Esophagus squamous epithelium (tissue), 5 donors: ENCODE measurements around the gene VPS50. TPM values are rescaled to one million over a fixed set of nuclear protein-coding genes. Genes with fewer than 3 reads are reported as not detected.

Experiments used
- DNase-seq: peaks from one replicate; lab custom pipeline; 2025; lab: John Stamatoyannopoulos, UW
- H3K27ac ChIP-seq, 4 donors: fragments of 200-600 bp; sonication (generic); one replicate each; pipeline ENCODE4 v1.5.1; 2016 to 2019; ENCODE audit warnings: mild to moderate bottlenecking in 1 of 4
- H3K27me3 ChIP-seq, 4 donors: fragments of 200-600 bp; sonication (generic); 1 replicate in 3 of 4; 2 replicates in 1 of 4; pipeline versions ENCODE4 v1.5.1 to v1.6.0; 2017 to 2021; ENCODE audit warnings: antibody characterized with exemption in 1 of 4
- H3K36me3 ChIP-seq, 3 donors: fragments of 200-600 bp; sonication (generic); one replicate each; pipeline ENCODE4 v1.5.1; 2016 to 2019
- H3K4me1 ChIP-seq, 3 donors: fragments of 200-600 bp; sonication (generic); one replicate each; pipeline ENCODE4 v1.5.1; 2017 to 2019
- H3K4me3 ChIP-seq, 4 donors: fragments of 200-600 bp; sonication (generic); 1 replicate in 3 of 4; 2 replicates in 1 of 4; pipeline ENCODE4 v1.5.1; 2016 to 2019; ENCODE audit warnings: mild to moderate bottlenecking in 2 of 4, moderate library complexity in 1 of 4
- H3K9me3 ChIP-seq, 3 donors: fragments of 200-600 bp; sonication (generic); one replicate each; pipeline ENCODE4 v1.5.1; 2016 to 2019
- CTCF ChIP-seq, 6 experiments: fragments of 450-650 bp in 4 of 6; fragments of 200-600 bp in 2 of 6; sonication (generic) in 2 of 6; IDR thresholded peaks; one replicate each; pipeline ENCODE4 v1.5.1; 2016 to 2019; ENCODE audit warnings: antibody characterized with exemption in 6 of 6, mild to moderate bottlenecking in 4 of 6, moderate library complexity in 4 of 6
- POLR2A ChIP-seq, 4 donors: fragments of 450-650 bp; IDR thresholded peaks; one replicate each; pipeline ENCODE4 v1.6.1; 2017; ENCODE audit warnings: antibody characterized with exemption in 4 of 4, mild to moderate bottlenecking in 4 of 4, moderate library complexity in 3 of 4
- WGBS, 2 donors: methylation state at CpG; one replicate each; pipeline ENCODE4 v1.1.5; 2018; 5-methylcytosine and 5-hydroxymethylcytosine counted together
- intact Hi-C: fragments of 100-400 bp; cut with DNase I; formaldehyde crosslinking; loops from one replicate; pipeline ENCODE4 v1.15.0; 2022
- total RNA-seq, 4 donors: library from RNA; depleted of rRNA; stranded (reverse); fragments of >200 nt; gene quantifications; one replicate each; pipeline ENCODE4 v1.1.0, GENCODE V29; 2016
- donor health status: DM: yes; HTN: yes; CAD: no.

VPS50 gene
- total RNA-seq, 4 donors from 2014 or later, result 14.1 to 32.5 (median 28.1) TPM

DNA sequence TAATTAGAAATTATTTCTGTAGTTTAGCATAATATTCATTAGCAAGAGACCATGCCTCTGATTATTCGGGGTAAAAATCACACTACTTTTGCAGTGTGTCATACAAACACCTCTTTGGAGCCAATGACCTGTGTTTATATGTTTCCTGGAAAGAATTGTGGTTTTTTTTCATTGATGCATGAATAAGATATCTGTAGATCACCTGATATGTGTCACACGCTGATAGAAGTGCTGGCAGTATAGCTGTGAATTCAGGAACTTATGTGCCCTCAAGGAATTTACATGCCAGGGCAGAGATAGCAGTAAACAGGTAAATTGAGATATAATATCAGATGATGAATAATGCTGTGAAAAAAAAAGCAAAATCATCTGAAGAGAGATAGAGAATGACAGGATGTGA lies 118.2 kb downstream of the VPS50 start:
- TF ChIP-seq CTCF (IDR thresholded peaks at IDR 0.05) (no peak), POLR2A (IDR thresholded peaks at IDR 0.05) (no peak)

DNA sequence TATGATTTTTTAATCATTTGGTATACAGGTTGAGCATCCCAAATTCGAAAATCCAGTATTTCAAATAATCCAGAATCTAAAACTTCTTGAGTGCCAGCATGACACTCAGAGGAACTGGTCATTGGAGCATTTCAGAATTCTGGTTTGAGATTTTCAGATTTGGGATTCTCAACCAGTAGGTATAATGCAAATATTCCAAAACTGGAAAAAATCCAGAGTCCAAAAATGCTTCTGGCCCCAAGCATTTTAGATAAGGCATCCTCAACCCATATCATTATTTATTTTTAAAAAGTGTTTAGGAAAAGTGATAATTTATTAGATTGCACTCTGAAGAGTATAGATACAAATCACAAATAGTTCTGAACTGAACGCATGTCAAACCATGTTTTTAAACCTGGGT lies 120.7 kb downstream of the VPS50 start:
- intact Hi-C loops, result no loop called here
- peaks cover 0 to 55% (median 0%) of the 10 kb centered on the region in 3 donors for H3K36me3 ChIP-seq
- 89 to 90% methylated on average over 2 of the region's 2 CpGs for WGBS, 2 donors

More for the DNA sequence above, 118.2 kb downstream of the VPS50 start:
- peaks cover 0 to 38% (median 0%) of the 10 kb centered on the region in 3 donors for H3K36me3 ChIP-seq
- H3K9me3 ChIP-seq, result no peaks in the 10 kb centered on the region
- DNase-seq, result no peak
- H3K27me3 ChIP-seq, result no peaks in the 10 kb centered on the region
- intact Hi-C loops, result no loop called here
- WGBS, 2 donors, result 65 to 71% methylated on average over 2 of the region's 2 CpGs
- no peak overlapping the region for H3K4me3 ChIP-seq
- no peak overlapping the region for H3K27ac ChIP-seq
- no peaks in the 10 kb centered on the region for H3K4me1 ChIP-seq

DNA sequence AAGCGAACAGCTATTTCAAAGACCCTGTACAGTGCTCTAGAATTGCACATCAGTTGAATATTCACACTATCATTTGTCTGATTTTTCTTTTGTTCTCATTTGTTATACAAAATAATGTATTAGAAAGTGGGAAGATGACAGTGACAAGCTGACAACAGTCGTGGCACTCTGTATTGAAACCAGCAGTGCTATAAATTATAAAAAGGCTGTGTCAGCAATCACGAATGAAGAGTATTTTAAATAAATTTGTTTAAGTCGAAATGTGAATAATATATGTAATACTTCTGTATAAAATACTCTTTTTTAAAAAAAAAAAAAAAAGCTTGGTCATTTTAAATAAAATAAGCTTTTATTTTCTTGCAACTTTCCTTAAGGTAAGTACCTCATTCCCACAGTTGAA lies 122.6 kb downstream of the VPS50 start:
- TF ChIP-seq CTCF (IDR thresholded peaks at IDR 0.05) (no peak), POLR2A (IDR thresholded peaks at IDR 0.05) (no peak)
- DNase-seq, result no peak
- Histone ChIP-seq H3K36me3 (peaks cover 0 to 59% (median 0%) of the 10 kb centered on the region in 3 donors), H3K4me3 (no peak overlapping the region), H3K4me1 (no peaks in the 10 kb centered on the region), H3K27me3 (no peaks in the 10 kb centered on the region), H3K9me3 (no peaks in the 10 kb centered on the region), H3K27ac (no peak overlapping the region)
- WGBS, 2 donors, result 92% methylated on average over 4 of the region's 4 CpGs
- intact Hi-C loops, result no loop called here

More for the DNA sequence above, 120.7 kb downstream of the VPS50 start:
- Histone ChIP-seq H3K9me3 (no peaks in the 10 kb centered on the region), H3K27me3 (no peaks in the 10 kb centered on the region), H3K4me3 (no peak overlapping the region), H3K4me1 (no peaks in the 10 kb centered on the region), H3K27ac (no peak overlapping the region)
- no peak for TF ChIP-seq POLR2A (IDR thresholded peaks at IDR 0.05)
- no peak for TF ChIP-seq CTCF (IDR thresholded peaks at IDR 0.05)
- DNase-seq, result no peak

GRCh38 chr7:93359520-93360198 lies 127.5 kb downstream of the VPS50 start:
- intact Hi-C loops, result no loop called here
- Histone ChIP-seq H3K4me1 (no peaks in the 10 kb centered on the region), H3K9me3 (no peaks in the 10 kb centered on the region), H3K27ac (no peak overlapping the region), H3K4me3 (no peak overlapping the region), H3K36me3 (peaks cover 0 to 33% (median 0%) of the 10 kb centered on the region in 3 donors), H3K27me3 (no peaks in the 10 kb centered on the region)
- no peak for DNase-seq
- WGBS, 2 donors, result 86 to 97% methylated on average over 2 of the region's 2 CpGs
- TF ChIP-seq POLR2A (IDR thresholded peaks at IDR 0.05) (no peak), CTCF (IDR thresholded peaks at IDR 0.05) (no peak)

DNA sequence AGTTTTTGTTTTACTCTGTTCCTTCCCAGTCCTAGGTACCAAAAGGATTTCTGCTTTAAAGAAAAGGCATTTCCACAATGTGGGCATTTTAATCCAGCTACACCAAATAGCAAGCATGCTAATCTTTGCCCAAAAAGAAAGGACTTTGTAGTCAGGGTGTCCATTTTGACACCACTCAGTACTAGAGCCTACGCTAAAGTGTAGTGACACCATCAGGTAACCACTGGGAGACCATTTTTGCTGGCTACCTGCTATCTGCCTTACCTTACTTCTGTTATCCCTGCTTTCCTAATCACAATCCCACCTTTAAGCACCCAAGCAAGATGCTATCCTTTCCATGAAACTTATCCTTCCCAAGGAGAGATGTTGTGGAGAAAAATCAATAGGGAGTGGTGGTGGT lies 129.7 kb downstream of the VPS50 start:
- 100% methylated on average over 1 of the region's 1 CpG for whole genome bisulfite sequencing, 2 donors
- H3K36me3 ChIP-seq, result peaks cover 0 to 21% (median 0%) of the 10 kb centered on the region in 3 donors
- intact Hi-C loops, result no loop called here

More for the DNA sequence above, 129.7 kb downstream of the VPS50 start:
- no peak for DNase-seq
- TF ChIP-seq POLR2A (IDR thresholded peaks at IDR 0.05) (no peak), CTCF (IDR thresholded peaks at IDR 0.05) (no peak)
- H3K27me3 ChIP-seq, result no peaks in the 10 kb centered on the region
- no peaks in the 10 kb centered on the region for H3K4me1 ChIP-seq
- H3K27ac ChIP-seq, result no peak overlapping the region
- H3K9me3 ChIP-seq, result no peaks in the 10 kb centered on the region
- H3K4me3 ChIP-seq, result no peak overlapping the region
